ENCODE data around the gene FCHSD2.

- TF ChIP-seq FOXK1 (CRISPR knock-in tag; IDR thresholded peaks at IDR 0.05; ENCODE audit: borderline replicate concordance, low read depth) (no peak), HNF4A (CRISPR knock-in tag; IDR thresholded peaks at IDR 0.05) (no peak), RELA (CRISPR knock-in tag; IDR thresholded peaks at IDR 0.05) (no peak), ZNF747 (CRISPR knock-in tag; IDR thresholded peaks at IDR 0.05; ENCODE audit: borderline replicate concordance) (no peak), FOXP1 (IDR thresholded peaks at IDR 0.05) (no peak), FOXP1 (CRISPR knock-in tag; IDR thresholded peaks at IDR 0.05) (no peak), ZNF589 (CRISPR knock-in tag; conservative IDR thresholded peaks at IDR 0.05) (no peak), POLR2A (IDR thresholded peaks at IDR 0.05; ENCODE audit: insufficient read depth in 1 of 2, low read depth in 2 of 2, low read length in 2 of 2) (no peak), PITX1 (CRISPR knock-in tag; IDR thresholded peaks at IDR 0.05) (no peak), CEBPB (IDR thresholded peaks at IDR 0.05; ENCODE audit: borderline replicate concordance, low read depth, low read length) (no peak), ZSCAN5A (CRISPR knock-in tag; IDR thresholded peaks at IDR 0.05; ENCODE audit: borderline replicate concordance) (no peak), EP300 (IDR thresholded peaks at IDR 0.05; ENCODE audit: low read depth in 2 of 2, low read length in 2 of 2) (no peak), EP300 (CRISPR knock-in tag; IDR thresholded peaks at IDR 0.05; ENCODE audit: borderline replicate concordance) (no peak), ZNF580 (CRISPR knock-in tag; IDR thresholded peaks at IDR 0.05; ENCODE audit: borderline replicate concordance, low read depth) (no peak)
- TF ChIP-seq, protein P1, sequence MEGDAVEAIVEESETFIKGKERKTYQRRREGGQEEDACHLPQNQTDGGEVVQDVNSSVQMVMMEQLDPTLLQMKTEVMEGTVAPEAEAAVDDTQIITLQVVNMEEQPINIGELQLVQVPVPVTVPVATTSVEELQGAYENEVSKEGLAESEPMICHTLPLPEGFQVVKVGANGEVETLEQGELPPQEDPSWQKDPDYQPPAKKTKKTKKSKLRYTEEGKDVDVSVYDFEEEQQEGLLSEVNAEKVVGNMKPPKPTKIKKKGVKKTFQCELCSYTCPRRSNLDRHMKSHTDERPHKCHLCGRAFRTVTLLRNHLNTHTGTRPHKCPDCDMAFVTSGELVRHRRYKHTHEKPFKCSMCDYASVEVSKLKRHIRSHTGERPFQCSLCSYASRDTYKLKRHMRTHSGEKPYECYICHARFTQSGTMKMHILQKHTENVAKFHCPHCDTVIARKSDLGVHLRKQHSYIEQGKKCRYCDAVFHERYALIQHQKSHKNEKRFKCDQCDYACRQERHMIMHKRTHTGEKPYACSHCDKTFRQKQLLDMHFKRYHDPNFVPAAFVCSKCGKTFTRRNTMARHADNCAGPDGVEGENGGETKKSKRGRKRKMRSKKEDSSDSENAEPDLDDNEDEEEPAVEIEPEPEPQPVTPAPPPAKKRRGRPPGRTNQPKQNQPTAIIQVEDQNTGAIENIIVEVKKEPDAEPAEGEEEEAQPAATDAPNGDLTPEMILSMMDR (CRISPR knock-in tag; IDR thresholded peaks at IDR 0.05) = no peak
These were observed 122.7 kb downstream of the FCHSD2 start for GRCh38 chr11:73019449-73019848.
